Mucosa of descending colon (tissue), 3 donors: ENCODE results near the gene FOXL3. TPM values are rescaled to one million over a fixed set of nuclear protein-coding genes. Genes with fewer than 3 reads are reported as not detected.
A peak's percentile ranks its signal among the peaks of the same experiment; 100 is the strongest.
"Not testable (repeated sequence)": the region's sequence is repeated elsewhere in the genome, so short reads cannot be mapped to it uniquely, and the experiment has no call there.

Experiments
- ATAC-seq: fragments of 200-7000 bp; cut with Tn5 transposase; one replicate; pipeline ENCODE4 v1.9.1; 2020; ENCODE audit warnings: mild to moderate bottlenecking, moderate library complexity
- DNase-seq, 3 donors: peaks; one replicate each; pipeline ENCODE4 v3.0.0-alpha.2; 2020
- H3K36me3 ChIP-seq: fragments of 200-600 bp; one replicate; pipeline ENCODE4 v1.8.0; 2021; ENCODE audit warnings: low read depth, mild to moderate bottlenecking
- H3K4me1 ChIP-seq: fragments of 200-600 bp; one replicate; pipeline ENCODE4 v1.8.0; 2021; ENCODE audit warnings: low read depth, mild to moderate bottlenecking
- H3K4me3 ChIP-seq: fragments of 200-600 bp; one replicate; pipeline ENCODE4 v1.8.0; 2021; ENCODE audit warnings: mild to moderate bottlenecking
- H3K9me3 ChIP-seq: fragments of 200-600 bp; one replicate; pipeline ENCODE4 v1.8.0; 2021; ENCODE audit warnings: mild to moderate bottlenecking
- intact Hi-C, 2 donors: fragments of 100-400 bp; cut with DNase I in 1 of 2; cut with micrococcal nuclease in 1 of 2; formaldehyde crosslinking; loops; one replicate each; pipeline versions ENCODE4 v1.11.0 to v1.11.1; 2022; cut with DNase I, micrococcal nuclease
- total RNA-seq, 3 donors: library from RNA; stranded (reverse); fragmentation: NEBNext Ultra II Directional in 2 of 3; extraction: Animal tissue kit (Norgen Biotek cat#: 25700) in 2 of 3; gene quantifications; one replicate each; pipeline versions ENCODE4 v1.2.1 to v1.2.4, GENCODE V29; 2021 to 2023
- TF ChIP-seq, protein P1 (sequence below): fragments of 200-600 bp; IDR thresholded peaks from one replicate; pipeline ENCODE4 v1.8.0; 2022; ENCODE audit warnings: antibody characterized with exemption, mild to moderate bottlenecking
- donor health status: DM: no; HTN: no; CAD: no; lungs with moderate emphysema.
- donor health status: DM: no; HTN: no; CAD: no.
- donor health status: DM: no; HTN: yes; CAD: no.

Gene FOXL3
- total RNA-seq, 3 donors from 2014 or later = 0.43 TPM; not detected in 2

DNA sequence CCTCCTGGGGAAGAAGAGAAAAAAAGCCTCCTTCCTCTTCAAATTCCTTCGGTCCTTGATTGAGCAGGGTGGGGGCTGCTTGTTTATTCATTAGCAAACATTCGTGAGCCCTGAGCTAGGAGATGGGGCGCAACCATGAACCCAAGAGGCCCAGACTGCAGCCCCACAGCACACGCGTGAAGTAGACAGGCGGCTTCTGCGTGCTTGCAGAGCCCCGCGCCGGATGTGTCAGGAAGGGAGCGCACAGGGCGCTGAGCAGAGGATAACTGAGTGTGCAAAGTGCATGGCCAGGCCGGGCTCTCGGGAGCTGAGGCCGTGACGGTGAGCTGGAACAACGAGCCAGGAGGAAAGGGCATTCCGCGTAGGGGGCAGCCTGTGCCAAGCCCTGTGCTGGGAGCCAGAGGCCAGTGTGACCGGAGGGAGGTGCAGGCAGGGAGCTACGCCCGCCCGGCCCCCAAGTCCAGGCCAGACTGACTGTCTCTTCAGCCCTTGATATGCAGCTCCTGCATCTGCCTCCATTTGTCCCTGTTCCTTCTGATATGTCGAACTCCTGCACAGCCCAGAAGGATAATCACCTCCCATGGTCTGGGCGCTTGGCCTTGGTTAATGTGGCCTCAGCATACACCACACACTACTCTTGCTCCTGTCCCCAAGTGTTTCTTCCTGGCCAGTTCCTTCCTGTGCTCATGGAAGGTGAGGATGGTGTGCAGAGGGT lies 4.6 kb downstream of the FOXL3 start:
- intact Hi-C loops = no loop called here
- TF ChIP-seq, protein P1, sequence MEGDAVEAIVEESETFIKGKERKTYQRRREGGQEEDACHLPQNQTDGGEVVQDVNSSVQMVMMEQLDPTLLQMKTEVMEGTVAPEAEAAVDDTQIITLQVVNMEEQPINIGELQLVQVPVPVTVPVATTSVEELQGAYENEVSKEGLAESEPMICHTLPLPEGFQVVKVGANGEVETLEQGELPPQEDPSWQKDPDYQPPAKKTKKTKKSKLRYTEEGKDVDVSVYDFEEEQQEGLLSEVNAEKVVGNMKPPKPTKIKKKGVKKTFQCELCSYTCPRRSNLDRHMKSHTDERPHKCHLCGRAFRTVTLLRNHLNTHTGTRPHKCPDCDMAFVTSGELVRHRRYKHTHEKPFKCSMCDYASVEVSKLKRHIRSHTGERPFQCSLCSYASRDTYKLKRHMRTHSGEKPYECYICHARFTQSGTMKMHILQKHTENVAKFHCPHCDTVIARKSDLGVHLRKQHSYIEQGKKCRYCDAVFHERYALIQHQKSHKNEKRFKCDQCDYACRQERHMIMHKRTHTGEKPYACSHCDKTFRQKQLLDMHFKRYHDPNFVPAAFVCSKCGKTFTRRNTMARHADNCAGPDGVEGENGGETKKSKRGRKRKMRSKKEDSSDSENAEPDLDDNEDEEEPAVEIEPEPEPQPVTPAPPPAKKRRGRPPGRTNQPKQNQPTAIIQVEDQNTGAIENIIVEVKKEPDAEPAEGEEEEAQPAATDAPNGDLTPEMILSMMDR = no peak
- Histone ChIP-seq H3K9me3 (no peaks in the 10 kb centered on the region), H3K4me3 (no peak overlapping the region), H3K36me3 (no peaks in the 10 kb centered on the region), H3K4me1 (peaks cover 8% of the 10 kb centered on the region)
- DNase-seq (peak in 1 of 3 donors; percentile 57), ATAC-seq (peak; percentile 72)

DNA sequence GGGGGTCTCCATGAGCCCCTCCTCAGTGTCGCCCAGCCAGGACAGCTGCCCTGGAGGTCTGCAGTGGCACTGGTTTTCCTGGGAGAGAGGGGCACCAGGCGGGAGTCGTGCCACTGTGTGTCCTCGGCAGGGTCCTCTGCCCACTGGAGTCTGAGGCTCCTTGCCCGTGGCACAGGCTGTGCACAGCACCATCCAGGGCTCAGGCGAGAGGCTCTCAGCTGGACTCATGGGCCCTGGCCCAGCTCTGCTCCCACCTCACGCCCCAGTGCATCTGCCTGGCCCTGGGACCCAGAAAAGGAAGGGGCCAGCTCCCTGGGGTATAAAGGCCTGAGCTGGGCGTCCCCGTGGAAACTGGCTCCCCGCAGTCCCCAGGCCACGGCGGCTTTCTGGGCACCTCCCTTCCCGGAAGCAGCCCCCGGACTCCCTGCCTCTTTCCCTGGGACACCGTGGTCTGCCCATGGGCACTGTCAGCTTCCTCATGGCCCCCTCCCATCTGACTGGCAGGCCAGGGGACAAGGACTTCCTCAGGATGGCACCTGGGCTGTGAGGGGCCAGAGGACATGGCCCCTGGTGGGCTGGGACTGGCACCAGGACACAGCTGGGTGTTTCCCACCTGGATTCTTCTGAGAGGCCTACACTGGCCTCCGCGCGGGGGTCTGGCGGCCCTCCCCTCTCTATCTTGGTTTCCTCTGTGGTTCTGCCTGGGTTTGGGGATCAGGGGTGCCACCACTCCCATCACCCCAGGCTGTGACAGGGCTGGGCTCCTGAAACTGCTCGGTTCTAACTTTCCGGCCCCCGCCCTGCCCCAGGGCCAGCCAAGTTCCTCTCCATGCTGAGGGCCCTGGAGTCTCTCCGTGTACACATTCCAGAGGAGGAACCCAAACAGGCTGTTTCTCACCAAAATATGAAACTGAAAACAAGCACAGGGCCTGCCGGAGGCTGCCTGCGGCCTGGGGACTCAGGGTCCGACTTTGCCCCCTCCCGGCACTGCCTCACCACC lies 5.5 kb downstream of the FOXL3 start:
- ATAC-seq = no peak
- no peaks in the 10 kb centered on the region for H3K9me3 ChIP-seq
- TF ChIP-seq, protein P1 = no peak
- H3K36me3 ChIP-seq = no peaks in the 10 kb centered on the region
- H3K4me1 ChIP-seq = peaks cover 5% of the 10 kb centered on the region
- peak in 1 of 3 donors; percentile 28 for DNase-seq
- intact Hi-C loops = no loop called here
- H3K4me3 ChIP-seq = no peak overlapping the region

DNA sequence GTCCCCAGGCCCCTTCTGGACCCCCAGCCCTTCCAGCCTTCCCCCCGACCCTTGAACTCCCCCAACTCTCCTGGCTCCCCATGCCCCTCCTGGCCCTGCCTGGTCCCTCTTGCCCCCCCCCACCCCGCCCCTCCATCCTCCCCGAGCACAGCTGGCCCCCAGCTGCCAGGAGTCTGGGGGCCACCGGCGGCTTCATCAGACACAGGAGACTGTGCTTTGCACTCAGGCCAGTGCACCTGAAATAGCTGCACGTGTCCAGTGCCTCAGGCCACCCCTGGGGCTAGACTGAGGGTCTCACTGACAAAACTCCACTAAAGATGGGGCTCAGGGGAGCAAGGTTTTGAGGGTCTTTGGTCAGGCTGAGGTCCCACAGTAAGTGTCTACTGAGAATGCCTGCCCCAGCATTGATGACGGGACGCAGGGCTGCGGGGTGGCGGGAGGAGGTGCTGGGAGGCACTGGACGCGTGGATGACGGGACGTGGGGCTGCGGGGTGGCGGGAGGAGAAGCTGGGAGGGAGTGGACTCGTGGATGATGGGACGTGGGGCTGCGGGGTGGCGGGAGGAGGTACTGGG lies 6.5 kb downstream of the FOXL3 start:
- ATAC-seq (no peak), DNase-seq (peak in 1 of 3 donors; percentile 17)
- intact Hi-C loops = no loop called here
- no peaks in the 10 kb centered on the region for H3K36me3 ChIP-seq
- H3K4me3 ChIP-seq = no peak overlapping the region
- peaks cover 5% of the 10 kb centered on the region for H3K4me1 ChIP-seq
- TF ChIP-seq, protein P1 = no peak
- no peaks in the 10 kb centered on the region for H3K9me3 ChIP-seq

GRCh38 chr7:297141-297540 lies 7.2 kb downstream of the FOXL3 start:
- H3K4me1 ChIP-seq, H3K4me3 ChIP-seq, intact Hi-C loops, H3K36me3 ChIP-seq, ATAC-seq, H3K9me3 ChIP-seq: not testable (repeated sequence)
- peak in 1 of 3 donors; percentile 18 for DNase-seq

GRCh38 chr7:297611-298374 lies 7.8 kb downstream of the FOXL3 start:
- no peak overlapping the region for H3K4me3 ChIP-seq
- DNase-seq (peak in 1 of 3 donors; percentile 18), ATAC-seq (no peak)
- intact Hi-C loops = no loop called here
- no peaks in the 10 kb centered on the region for H3K36me3 ChIP-seq
- H3K9me3 ChIP-seq = no peaks in the 10 kb centered on the region
- TF ChIP-seq, protein P1 = no peak
- peaks cover 5% of the 10 kb centered on the region for H3K4me1 ChIP-seq
